Body of pancreas (tissue), 4 donors: ENCODE results near the gene GNB1L.

ENCODE experiments used
- CTCF ChIP-seq, 7 experiments: fragments of 450-650 bp in 4 of 7; fragments of 200-600 bp in 3 of 7; sonication (generic) in 3 of 7; IDR thresholded peaks; one replicate each; pipeline ENCODE4 v1.5.1; 2016 to 2019; ENCODE audit warnings: antibody characterized with exemption in 7 of 7
- POLR2A ChIP-seq, 3 donors: fragments of 450-650 bp; IDR thresholded peaks; one replicate each; pipeline ENCODE4 v1.6.1; 2016; ENCODE audit warnings: antibody characterized with exemption in 3 of 3, mild to moderate bottlenecking in 2 of 3

- no peak for TF ChIP-seq POLR2A (IDR thresholded peaks at IDR 0.05)
- TF ChIP-seq CTCF (IDR thresholded peaks at IDR 0.05): no peak
Observed at GRCh38 chr22:19871023-19871844, 16.6 kb upstream of the GNB1L start.
